HL-60/S4 treated with phorbol 12-myristate 13-acetate at 8.2 ng/mL for 4 days and 3 days (cell line): ENCODE measurements around the gene KDM4D.
"Not testable (repeated sequence)": the region's sequence is repeated elsewhere in the genome, so short reads cannot be mapped to it uniquely, and the experiment has no call there.

Experiments
- in situ Hi-C: fragments of 300-500 bp; cut with MboI; formaldehyde crosslinking; loops from 2 replicates; pipeline ENCODE4 v1.15.0; 2022; ENCODE audit warnings: low sequenced_read_pairs

Gene KDM4D

GRCh38 chr11:95025594-95025993 is 52.1 kb downstream of the KDM4D start:
- in situ Hi-C loops = not testable (repeated sequence)

DNA sequence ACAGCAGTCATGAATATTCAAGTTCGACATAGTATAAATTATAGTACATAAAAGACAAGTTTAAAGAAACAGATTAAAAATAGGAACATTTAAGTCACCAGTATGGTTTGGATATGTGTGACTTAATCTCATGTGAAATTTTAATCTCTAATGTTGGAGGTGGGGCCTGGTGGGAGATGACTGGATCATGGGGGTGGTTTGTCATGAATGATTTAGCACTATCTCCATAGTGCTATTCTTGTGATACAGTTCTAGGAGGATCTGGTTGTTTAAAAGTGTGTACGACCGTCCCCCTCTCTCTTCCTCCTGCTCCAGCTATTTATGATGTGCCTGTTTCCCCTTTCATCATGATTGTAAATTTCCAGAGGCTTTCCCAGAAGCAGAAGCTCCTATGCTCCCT is 54.8 kb downstream of the KDM4D start:
- in situ Hi-C loops = no loop called here

- in situ Hi-C loops = no loop called here
Measured at GRCh38 chr11:95033051-95033450, 59.5 kb downstream of the KDM4D start.

GRCh38 chr11:95035316-95035715 is 61.8 kb downstream of the KDM4D start:
- in situ Hi-C loops = no loop called here

DNA sequence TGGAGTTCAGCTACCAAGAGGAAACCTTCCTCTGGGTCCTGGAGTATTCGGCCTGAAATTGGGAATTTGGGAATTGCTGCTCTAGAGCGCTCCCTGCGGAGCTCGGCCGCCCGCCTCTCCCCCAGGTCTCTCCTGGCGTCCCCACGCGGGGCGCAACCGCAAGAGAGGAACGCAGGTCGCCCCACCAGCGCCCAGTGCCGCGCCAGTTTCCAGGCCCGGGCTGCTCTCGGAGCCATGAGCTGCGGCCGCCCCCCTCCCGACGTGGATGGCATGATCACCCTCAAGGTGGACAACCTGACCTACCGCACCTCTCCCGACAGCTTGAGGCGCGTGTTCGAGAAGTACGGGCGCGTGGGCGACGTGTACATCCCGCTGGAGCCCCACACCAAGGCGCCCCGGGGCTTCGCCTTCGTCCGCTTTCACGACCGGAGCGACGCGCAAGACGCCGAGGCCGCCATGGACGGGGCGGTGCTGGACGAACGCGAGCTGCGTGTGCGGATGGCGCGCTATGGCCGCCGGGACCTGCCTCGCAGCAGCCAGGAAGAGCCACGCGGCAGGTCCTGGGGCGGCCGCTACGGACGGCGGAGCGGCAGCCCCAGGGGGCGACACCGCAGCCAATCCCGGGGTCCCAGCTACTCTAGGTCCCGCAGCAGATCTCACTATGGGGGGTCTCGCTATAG is 64.0 kb downstream of the KDM4D start:
- in situ Hi-C loops = not testable (repeated sequence)

GRCh38 chr11:95042239-95042638 is 68.7 kb downstream of the KDM4D start:
- in situ Hi-C loops = no loop called here

- in situ Hi-C loops = no loop called here
Measured at GRCh38 chr11:95042906-95043305, 69.4 kb downstream of the KDM4D start.

DNA sequence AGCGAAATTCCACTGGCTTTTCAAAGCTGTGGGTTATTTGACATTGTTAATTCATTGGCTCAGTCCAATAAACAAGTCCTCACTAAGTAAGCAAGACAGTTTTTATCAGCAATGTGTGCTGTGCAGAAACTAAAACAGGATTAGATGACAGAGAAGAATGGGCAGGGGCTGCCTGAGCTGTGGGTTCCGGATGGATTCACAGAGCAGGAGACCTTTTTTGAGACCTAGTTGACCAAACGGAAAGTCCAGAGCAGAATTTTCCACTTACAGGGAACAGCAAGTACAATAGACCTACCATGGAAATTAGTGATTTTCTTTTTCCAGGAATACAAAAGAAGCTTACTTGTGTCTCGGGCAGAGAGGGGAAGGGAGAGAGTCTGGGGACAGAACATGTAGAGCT is 70.5 kb downstream of the KDM4D start:
- in situ Hi-C loops = no loop called here

GRCh38 chr11:95045812-95046211 is 72.3 kb downstream of the KDM4D start:
- in situ Hi-C loops = no loop called here
